Effector memory CD4-positive, alpha-beta T cell (primary cell): ENCODE data around the gene BTBD1.
A peak's percentile ranks its signal among the peaks of the same experiment; 100 is the strongest.

Experiments
- DNase-seq, 3 donors: peaks; one replicate each; pipeline ENCODE4 v3.0.0-alpha.2; 2020
- H3K27ac ChIP-seq: 2 replicates; pipeline ENCODE4 v1.7.0; 2013; ENCODE audit warnings: mild to moderate bottlenecking, low read length, moderate library complexity; ENCODE audit not compliant: insufficient read depth, poor library complexity, severe bottlenecking
- H3K27me3 ChIP-seq: replicated peaks from 2 replicates; pipeline ENCODE4 v1.7.0; 2013; ENCODE audit warnings: mild to moderate bottlenecking, low read length; ENCODE audit not compliant: insufficient read depth, control insufficient read depth, poor library complexity, severe bottlenecking
- H3K36me3 ChIP-seq: 2 replicates; pipeline ENCODE4 v1.7.0; 2013; ENCODE audit warnings: mild to moderate bottlenecking, low read length, moderate library complexity; ENCODE audit not compliant: control insufficient read depth, insufficient read depth
- H3K4me1 ChIP-seq: 2 replicates; pipeline ENCODE4 v1.7.0; 2013; ENCODE audit warnings: low read length, mild to moderate bottlenecking; ENCODE audit not compliant: control insufficient read depth, insufficient read depth, poor library complexity, severe bottlenecking
- H3K4me3 ChIP-seq: 2 replicates; pipeline ENCODE4 v1.7.0; 2013; ENCODE audit warnings: low read length, low read depth, mild to moderate bottlenecking; ENCODE audit not compliant: insufficient read depth, poor library complexity, severe bottlenecking
- H3K9me3 ChIP-seq: 2 replicates; pipeline ENCODE4 v1.7.0; 2013; ENCODE audit warnings: mild to moderate bottlenecking, low read length, moderate library complexity; ENCODE audit not compliant: control insufficient read depth

The BTBD1 gene

DNA sequence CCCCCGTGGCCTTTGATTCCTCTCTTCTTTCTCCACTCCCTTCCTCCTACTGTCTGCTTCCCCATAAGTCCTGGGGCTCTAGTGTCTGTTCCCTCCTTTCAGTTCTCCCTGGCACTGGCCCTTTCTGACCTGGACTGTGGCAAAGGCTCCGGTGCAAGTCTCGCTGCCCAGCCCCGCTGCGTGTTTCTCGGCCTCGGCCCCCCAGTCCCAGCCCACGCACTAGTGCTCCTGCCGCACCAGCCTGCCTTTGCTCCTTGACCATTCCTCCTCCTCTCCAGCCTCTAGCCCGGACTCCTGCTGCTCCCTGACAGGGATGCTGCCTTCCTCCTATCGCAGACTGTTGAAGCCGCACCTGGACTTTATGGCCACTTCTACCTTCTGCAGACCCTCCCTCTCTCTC lies 42.5 kb upstream of the BTBD1 start:
- Histone ChIP-seq H3K4me1 (peaks cover 9% of the 10 kb centered on the region), H3K4me3 (no peak overlapping the region), H3K36me3 (no peaks in the 10 kb centered on the region), H3K27ac (no peak overlapping the region), H3K9me3 (no peaks in the 10 kb centered on the region), H3K27me3 (peaks cover 11% of the 10 kb centered on the region)
- no peak for DNase-seq

DNA sequence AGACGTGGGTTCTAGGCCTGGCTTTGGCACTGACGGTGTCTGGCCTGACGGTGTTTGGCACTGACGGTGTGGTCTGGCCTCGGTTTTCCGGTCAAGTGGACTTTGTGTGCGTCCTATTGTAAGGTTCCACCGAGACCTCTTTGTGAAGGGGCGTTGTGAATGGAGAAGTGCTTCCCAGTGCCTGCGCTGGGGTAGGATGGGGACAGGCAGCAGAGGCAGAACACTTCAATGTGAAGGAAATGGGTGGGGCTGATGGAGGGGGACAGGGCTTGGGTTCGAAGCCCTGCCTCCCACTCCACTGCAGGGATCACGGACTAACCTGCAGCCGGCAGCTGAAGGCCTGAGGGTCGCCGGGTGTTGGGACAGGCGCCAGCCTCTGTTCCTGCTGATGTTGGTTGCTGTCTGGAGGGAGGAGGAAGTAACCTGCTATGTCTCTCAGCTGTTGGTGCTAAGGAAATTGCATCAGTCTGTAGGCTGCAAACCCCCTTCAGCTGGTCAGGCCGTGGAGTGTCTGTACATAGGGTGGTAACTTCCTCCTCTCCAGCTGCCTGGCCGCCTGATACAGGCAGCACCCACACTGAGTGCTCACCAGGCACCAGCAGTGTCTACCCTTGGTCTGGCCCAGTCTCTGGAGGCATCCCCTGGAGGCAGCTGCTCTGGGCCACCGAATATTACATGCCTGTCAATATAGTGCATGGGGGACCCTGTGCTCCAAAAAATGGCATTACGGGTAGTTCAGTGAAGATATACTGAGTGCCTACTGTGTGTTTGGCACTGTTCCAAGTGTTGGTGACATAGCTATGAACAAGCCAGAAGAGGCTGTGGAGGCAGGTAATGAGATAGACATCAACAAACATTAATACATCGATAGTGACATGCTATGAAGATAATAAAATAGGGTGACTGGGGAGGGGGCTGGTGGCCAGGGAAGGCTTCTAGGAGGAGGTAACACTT lies 41.5 kb upstream of the BTBD1 start:
- H3K27me3 ChIP-seq, result peaks cover 11% of the 10 kb centered on the region
- H3K27ac ChIP-seq, result no peak overlapping the region
- H3K4me3 ChIP-seq, result peak overlapping the region; percentile 36
- peaks cover 9% of the 10 kb centered on the region for H3K4me1 ChIP-seq
- H3K9me3 ChIP-seq, result no peaks in the 10 kb centered on the region
- no peak for DNase-seq
- no peaks in the 10 kb centered on the region for H3K36me3 ChIP-seq

GRCh38 chr15:83107841-83108181 lies 40.8 kb upstream of the BTBD1 start:
- H3K27me3 ChIP-seq, result peaks cover 11% of the 10 kb centered on the region
- no peaks in the 10 kb centered on the region for H3K9me3 ChIP-seq
- no peak for DNase-seq
- H3K4me3 ChIP-seq, result peak overlapping the region; percentile 36
- no peak overlapping the region for H3K27ac ChIP-seq
- peaks cover 9% of the 10 kb centered on the region for H3K4me1 ChIP-seq
- H3K36me3 ChIP-seq, result no peaks in the 10 kb centered on the region

GRCh38 chr15:83106994-83107840 lies 40.2 kb upstream of the BTBD1 start, which contains the start of gene TM6SF1:
Gene TM6SF1 (plus strand): TSS chr15:83107645. CDS start chr15:83107681, 36 bp downstream.
- Histone ChIP-seq H3K4me3 (peak within 1 kb of the TSS; percentile 36), H3K36me3 (no peaks in the 10 kb centered on the region), H3K9me3 (no peaks in the 10 kb centered on the region), H3K27me3 (peaks cover 11% of the 10 kb centered on the region), H3K27ac (no peak within 1 kb of the TSS), H3K4me1 (peaks cover 9% of the 10 kb centered on the region)
- no peak for DNase-seq

- no peak overlapping the region for H3K4me3 ChIP-seq
- DNase-seq, result no peak
- H3K9me3 ChIP-seq, result no peaks in the 10 kb centered on the region
- peaks cover 11% of the 10 kb centered on the region for H3K27me3 ChIP-seq
- peaks cover 9% of the 10 kb centered on the region for H3K4me1 ChIP-seq
- H3K27ac ChIP-seq, result no peak overlapping the region
- no peaks in the 10 kb centered on the region for H3K36me3 ChIP-seq
Measured at GRCh38 chr15:83105440-83105839, 38.4 kb upstream of the BTBD1 start.

GRCh38 chr15:83104141-83104540 lies 37.1 kb upstream of the BTBD1 start:
- no peak for DNase-seq

DNA sequence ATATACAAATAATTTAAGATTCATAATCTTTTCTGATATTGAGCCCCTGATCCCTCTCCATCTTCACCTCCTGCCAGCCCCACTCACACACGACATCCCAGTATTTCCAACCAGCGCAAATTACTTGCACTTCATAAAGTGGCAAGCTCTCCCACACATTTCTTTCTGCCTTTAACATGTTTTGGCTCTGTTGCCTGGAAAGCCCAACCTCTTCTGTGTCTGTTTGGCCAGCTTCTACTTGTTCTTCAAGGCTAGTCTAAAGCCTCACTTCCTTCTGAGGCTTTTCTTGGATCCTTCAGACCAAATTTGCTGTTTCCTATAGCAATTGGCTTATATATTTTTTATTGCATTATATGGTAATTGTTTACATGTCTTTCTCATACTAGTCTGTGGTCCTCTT lies 35.3 kb upstream of the BTBD1 start:
- Histone ChIP-seq H3K27ac (no peak overlapping the region), H3K4me3 (no peak overlapping the region), H3K27me3 (peaks cover 6% of the 10 kb centered on the region), H3K4me1 (no peaks in the 10 kb centered on the region), H3K9me3 (no peaks in the 10 kb centered on the region), H3K36me3 (no peaks in the 10 kb centered on the region)
- no peak for DNase-seq

More at GRCh38 chr15:83104141-83104540, 37.1 kb upstream of the BTBD1 start:
- Histone ChIP-seq H3K27me3 (peaks cover 6% of the 10 kb centered on the region), H3K4me3 (no peak overlapping the region), H3K36me3 (no peaks in the 10 kb centered on the region), H3K4me1 (peaks cover 9% of the 10 kb centered on the region), H3K9me3 (no peaks in the 10 kb centered on the region), H3K27ac (no peak overlapping the region)

DNA sequence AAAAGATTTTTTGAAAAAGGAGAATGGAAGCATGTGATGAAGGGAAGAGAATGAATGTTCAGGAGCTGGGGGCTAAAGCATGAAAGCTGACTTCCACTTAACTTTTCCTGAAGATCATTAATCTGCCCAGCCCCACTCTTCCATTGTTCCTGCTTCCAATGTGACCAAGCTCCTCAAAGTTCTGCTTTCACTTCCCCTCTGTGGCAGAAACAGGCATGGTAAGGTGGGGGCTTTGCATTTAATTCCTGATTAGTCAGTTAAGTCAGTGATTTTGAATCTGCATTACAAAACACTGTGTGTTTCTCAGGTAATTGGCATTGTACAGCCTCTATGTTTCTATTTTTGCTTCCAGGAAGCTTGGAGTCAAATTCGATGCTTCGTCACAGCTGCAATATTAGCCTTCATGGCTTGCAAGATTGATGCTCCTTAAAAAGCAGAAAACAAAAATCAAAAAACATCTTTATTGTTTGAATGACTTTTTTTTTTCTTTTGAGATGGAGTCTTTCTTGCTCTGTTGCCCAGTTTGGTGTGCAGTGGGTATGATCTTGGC lies 33.1 kb upstream of the BTBD1 start:
- H3K4me1 ChIP-seq, result no peaks in the 10 kb centered on the region
- H3K27ac ChIP-seq, result no peak overlapping the region
- H3K27me3 ChIP-seq, result no peaks in the 10 kb centered on the region
- H3K36me3 ChIP-seq, result no peaks in the 10 kb centered on the region
- no peak for DNase-seq
- H3K4me3 ChIP-seq, result no peak overlapping the region
- no peaks in the 10 kb centered on the region for H3K9me3 ChIP-seq

GRCh38 chr15:83099290-83099689 lies 32.2 kb upstream of the BTBD1 start:
- no peaks in the 10 kb centered on the region for H3K4me1 ChIP-seq
- no peak for DNase-seq
- H3K27ac ChIP-seq, result no peak overlapping the region
- no peak overlapping the region for H3K4me3 ChIP-seq
- no peaks in the 10 kb centered on the region for H3K9me3 ChIP-seq
- no peaks in the 10 kb centered on the region for H3K27me3 ChIP-seq
- H3K36me3 ChIP-seq, result no peaks in the 10 kb centered on the region
